ENCODE results near the gene GABPA. TPM values are rescaled to one million over a fixed set of nuclear protein-coding genes. Genes with fewer than 3 reads are reported as not detected.

GABPA gene
- total and polyA plus RNA-seq, 9 of the 15 experiments (the other 6 are each of a cell fraction or from before 2014, with no cell fraction given), result 8.9 to 35.7 (median 22.8) TPM

DNA sequence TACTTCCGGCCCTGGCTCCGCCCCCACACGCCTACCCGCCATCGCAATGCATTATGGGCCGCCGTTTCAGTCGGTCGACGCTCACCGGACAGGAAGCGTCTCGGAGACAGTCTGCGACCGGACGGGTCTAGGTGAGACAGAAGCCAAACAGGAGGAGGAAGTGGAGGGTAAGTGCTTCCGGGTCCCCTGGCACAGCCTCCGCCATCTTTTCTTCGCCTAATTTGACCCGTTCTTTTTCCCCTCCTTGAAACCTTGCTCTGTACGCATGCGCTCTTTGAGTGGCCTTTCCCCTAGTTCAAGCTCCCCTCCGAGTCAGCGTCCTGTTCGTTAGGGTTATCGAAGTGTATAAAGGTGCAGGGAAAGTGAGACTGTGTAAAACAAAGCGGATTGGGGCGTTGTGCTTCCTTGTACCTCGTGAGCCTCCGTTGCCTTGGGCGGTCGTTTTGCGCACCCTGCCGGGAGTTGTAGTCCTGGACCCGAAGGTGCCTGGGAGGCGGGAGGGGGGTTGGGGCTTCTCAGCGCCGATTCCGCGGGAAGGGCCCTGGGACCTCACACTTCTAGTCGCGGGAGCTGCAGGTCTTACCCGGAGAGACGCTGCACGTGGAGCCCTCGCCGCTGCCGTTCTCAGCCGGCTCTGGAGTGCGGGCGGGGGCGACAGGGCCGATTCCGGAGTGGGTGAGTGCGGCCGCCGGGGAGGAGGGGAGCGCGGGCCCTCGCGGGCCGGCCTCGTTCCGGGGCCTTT is at the start of gene GABPA, which contains the start of gene ATP5PF (continued):
- TF ChIP-seq, protein P1, sequence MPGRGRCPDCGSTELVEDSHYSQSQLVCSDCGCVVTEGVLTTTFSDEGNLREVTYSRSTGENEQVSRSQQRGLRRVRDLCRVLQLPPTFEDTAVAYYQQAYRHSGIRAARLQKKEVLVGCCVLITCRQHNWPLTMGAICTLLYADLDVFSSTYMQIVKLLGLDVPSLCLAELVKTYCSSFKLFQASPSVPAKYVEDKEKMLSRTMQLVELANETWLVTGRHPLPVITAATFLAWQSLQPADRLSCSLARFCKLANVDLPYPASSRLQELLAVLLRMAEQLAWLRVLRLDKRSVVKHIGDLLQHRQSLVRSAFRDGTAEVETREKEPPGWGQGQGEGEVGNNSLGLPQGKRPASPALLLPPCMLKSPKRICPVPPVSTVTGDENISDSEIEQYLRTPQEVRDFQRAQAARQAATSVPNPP (IDR thresholded peaks at IDR 0.05; ENCODE audit: borderline replicate concordance, insufficient read depth, insufficient read length), result no peak
- no peak for TF ChIP-seq ZNF696 (CRISPR knock-in tag; conservative IDR thresholded peaks at IDR 0.05)
- TF ChIP-seq, protein P2, sequence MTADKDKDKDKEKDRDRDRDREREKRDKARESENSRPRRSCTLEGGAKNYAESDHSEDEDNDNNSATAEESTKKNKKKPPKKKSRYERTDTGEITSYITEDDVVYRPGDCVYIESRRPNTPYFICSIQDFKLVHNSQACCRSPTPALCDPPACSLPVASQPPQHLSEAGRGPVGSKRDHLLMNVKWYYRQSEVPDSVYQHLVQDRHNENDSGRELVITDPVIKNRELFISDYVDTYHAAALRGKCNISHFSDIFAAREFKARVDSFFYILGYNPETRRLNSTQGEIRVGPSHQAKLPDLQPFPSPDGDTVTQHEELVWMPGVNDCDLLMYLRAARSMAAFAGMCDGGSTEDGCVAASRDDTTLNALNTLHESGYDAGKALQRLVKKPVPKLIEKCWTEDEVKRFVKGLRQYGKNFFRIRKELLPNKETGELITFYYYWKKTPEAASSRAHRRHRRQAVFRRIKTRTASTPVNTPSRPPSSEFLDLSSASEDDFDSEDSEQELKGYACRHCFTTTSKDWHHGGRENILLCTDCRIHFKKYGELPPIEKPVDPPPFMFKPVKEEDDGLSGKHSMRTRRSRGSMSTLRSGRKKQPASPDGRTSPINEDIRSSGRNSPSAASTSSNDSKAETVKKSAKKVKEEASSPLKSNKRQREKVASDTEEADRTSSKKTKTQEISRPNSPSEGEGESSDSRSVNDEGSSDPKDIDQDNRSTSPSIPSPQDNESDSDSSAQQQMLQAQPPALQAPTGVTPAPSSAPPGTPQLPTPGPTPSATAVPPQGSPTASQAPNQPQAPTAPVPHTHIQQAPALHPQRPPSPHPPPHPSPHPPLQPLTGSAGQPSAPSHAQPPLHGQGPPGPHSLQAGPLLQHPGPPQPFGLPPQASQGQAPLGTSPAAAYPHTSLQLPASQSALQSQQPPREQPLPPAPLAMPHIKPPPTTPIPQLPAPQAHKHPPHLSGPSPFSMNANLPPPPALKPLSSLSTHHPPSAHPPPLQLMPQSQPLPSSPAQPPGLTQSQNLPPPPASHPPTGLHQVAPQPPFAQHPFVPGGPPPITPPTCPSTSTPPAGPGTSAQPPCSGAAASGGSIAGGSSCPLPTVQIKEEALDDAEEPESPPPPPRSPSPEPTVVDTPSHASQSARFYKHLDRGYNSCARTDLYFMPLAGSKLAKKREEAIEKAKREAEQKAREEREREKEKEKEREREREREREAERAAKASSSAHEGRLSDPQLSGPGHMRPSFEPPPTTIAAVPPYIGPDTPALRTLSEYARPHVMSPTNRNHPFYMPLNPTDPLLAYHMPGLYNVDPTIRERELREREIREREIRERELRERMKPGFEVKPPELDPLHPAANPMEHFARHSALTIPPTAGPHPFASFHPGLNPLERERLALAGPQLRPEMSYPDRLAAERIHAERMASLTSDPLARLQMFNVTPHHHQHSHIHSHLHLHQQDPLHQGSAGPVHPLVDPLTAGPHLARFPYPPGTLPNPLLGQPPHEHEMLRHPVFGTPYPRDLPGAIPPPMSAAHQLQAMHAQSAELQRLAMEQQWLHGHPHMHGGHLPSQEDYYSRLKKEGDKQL (CRISPR knock-in tag; IDR thresholded peaks at IDR 0.05; ENCODE audit: borderline replicate concordance), result no peak
- TF ChIP-seq, protein P3, sequence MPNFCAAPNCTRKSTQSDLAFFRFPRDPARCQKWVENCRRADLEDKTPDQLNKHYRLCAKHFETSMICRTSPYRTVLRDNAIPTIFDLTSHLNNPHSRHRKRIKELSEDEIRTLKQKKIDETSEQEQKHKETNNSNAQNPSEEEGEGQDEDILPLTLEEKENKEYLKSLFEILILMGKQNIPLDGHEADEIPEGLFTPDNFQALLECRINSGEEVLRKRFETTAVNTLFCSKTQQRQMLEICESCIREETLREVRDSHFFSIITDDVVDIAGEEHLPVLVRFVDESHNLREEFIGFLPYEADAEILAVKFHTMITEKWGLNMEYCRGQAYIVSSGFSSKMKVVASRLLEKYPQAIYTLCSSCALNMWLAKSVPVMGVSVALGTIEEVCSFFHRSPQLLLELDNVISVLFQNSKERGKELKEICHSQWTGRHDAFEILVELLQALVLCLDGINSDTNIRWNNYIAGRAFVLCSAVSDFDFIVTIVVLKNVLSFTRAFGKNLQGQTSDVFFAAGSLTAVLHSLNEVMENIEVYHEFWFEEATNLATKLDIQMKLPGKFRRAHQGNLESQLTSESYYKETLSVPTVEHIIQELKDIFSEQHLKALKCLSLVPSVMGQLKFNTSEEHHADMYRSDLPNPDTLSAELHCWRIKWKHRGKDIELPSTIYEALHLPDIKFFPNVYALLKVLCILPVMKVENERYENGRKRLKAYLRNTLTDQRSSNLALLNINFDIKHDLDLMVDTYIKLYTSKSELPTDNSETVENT (CRISPR knock-in tag; IDR thresholded peaks at IDR 0.05), result peak; percentile 68
- TF ChIP-seq, protein P4, sequence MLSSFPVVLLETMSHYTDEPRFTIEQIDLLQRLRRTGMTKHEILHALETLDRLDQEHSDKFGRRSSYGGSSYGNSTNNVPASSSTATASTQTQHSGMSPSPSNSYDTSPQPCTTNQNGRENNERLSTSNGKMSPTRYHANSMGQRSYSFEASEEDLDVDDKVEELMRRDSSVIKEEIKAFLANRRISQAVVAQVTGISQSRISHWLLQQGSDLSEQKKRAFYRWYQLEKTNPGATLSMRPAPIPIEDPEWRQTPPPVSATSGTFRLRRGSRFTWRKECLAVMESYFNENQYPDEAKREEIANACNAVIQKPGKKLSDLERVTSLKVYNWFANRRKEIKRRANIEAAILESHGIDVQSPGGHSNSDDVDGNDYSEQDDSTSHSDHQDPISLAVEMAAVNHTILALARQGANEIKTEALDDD (IDR thresholded peaks at IDR 0.05), result no peak
- TF ChIP-seq PCBP2 (IDR thresholded peaks at IDR 0.05; ENCODE audit: low read depth, low read length, poor library complexity, severe bottlenecking), result no peak
- TF ChIP-seq STAG1 (CRISPR knock-in tag; IDR thresholded peaks at IDR 0.05; ENCODE audit: borderline replicate concordance), result no peak
- TF ChIP-seq ZNF384 (IDR thresholded peaks at IDR 0.05; ENCODE audit: low read depth, low read length), result peak; percentile 36; the same call in 1 of the 2 replicates
- TF ChIP-seq SAFB (IDR thresholded peaks at IDR 0.05; ENCODE audit: borderline replicate concordance, low read depth, low read length), result no peak
- no peak for TF ChIP-seq ZNF282 (CRISPR knock-in tag; IDR thresholded peaks at IDR 0.05)
- no peak for TF ChIP-seq TGIF2 (CRISPR knock-in tag; IDR thresholded peaks at IDR 0.05)
- TF ChIP-seq DIDO1 (tag; IDR thresholded peaks at IDR 0.05; ENCODE audit: low read depth), result peak; percentile 96
- TF ChIP-seq, protein P5, sequence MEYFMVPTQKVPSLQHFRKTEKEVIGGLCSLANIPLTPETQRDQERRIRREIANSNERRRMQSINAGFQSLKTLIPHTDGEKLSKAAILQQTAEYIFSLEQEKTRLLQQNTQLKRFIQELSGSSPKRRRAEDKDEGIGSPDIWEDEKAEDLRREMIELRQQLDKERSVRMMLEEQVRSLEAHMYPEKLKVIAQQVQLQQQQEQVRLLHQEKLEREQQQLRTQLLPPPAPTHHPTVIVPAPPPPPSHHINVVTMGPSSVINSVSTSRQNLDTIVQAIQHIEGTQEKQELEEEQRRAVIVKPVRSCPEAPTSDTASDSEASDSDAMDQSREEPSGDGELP (CRISPR knock-in tag; IDR thresholded peaks at IDR 0.05; ENCODE audit: borderline replicate concordance), result peak; percentile 84; the same call in 1 of the 2 replicates
- TF ChIP-seq, protein P6, sequence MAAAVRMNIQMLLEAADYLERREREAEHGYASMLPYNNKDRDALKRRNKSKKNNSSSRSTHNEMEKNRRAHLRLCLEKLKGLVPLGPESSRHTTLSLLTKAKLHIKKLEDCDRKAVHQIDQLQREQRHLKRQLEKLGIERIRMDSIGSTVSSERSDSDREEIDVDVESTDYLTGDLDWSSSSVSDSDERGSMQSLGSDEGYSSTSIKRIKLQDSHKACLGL (CRISPR knock-in tag; IDR thresholded peaks at IDR 0.05; ENCODE audit: borderline replicate concordance, poor library complexity, severe bottlenecking), result no peak
